HG03175 (cell line): ENCODE results near the gene NEGR1.
"Not testable (repeated sequence)": the region's sequence is repeated elsewhere in the genome, so short reads cannot be mapped to it uniquely, and the experiment has no call there.

Source experiments
- ATAC-seq: cut with Tn5 transposase; IDR thresholded peaks from one replicate; pipeline ENCODE4 v1.9.1; 2021; ENCODE audit warnings: mild to moderate bottlenecking, moderate library complexity; ENCODE audit not compliant: unreplicated experiment

NEGR1 gene

DNA sequence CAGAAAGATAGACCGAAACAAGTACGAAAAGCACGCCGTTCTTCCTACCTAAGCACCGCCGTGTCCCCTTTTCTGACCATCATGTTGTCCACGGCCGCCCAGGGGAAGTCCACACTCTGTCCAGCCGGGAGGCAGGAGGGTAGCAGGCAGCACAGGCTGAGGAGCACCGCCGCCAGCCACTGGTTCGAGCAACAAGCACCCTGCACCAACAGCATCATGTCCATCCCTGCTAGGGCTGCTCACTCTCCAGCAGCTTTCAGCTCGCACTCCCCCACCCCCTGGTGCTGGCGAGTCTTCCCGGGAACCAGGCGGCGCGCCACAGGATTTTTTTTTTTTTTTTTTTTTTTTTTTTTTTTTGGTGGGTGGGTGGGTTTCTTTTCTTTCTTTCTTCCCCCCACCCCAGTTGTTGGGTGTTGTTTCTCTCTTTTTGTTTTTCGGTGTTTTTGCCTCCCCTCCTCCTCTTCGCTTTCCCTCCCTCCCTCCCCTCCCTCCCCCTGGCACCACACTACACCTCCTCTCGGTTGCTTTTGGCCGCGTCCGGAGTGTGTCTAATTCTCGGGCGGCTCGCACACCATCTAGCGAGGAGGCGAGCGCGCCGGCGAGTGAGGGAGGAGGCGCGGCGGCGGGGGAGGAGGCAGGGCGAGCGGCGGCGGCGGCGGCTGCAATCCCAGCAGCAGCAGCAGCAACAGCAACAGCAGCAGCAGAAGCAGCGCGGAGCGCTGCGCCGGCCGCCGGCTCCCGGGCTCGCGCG lies at the start of gene NEGR1:
TSS of gene NEGR1 (minus strand) at position 269 of the 751 bp plus-strand sequence.
- ATAC-seq, result peak; percentile 82

DNA sequence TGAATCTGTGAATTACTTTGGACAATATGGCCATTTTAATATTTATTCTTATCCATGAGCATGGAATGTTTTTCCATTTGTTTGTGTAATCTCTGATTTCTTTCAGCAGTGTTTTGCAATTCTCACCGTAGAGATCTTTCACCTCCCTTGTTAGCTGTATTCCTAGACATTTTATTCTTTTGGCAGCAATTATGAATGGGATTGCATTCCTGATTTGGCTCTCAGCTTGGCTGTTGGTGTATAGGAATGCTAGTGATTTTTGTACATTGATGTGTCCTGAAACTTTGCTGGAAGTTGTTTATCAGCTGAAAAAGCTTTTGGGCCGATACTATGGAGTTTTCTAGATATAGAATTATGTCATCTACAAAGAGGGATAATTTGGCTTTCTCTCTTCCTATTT lies 44.2 kb upstream of the NEGR1 start:
- no peak for ATAC-seq

DNA sequence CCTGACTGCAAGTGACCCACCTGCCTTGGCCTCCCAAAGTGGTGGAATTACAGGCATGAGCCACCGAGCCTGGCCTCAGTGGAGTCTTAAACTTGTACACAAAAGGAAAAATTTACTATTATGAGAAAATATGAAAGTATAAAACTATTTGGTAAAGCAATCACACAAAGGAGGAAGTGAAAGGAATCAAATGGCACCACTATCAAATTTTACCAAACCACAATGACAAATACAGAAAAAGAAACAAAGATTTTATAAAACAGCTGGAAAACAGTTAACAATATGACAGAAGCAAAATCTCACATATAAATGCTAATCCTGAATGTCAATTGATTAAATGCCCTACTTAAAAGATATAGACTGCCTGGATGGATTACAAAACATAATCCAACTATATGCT lies 42.1 kb upstream of the NEGR1 start:
- no peak for ATAC-seq

DNA sequence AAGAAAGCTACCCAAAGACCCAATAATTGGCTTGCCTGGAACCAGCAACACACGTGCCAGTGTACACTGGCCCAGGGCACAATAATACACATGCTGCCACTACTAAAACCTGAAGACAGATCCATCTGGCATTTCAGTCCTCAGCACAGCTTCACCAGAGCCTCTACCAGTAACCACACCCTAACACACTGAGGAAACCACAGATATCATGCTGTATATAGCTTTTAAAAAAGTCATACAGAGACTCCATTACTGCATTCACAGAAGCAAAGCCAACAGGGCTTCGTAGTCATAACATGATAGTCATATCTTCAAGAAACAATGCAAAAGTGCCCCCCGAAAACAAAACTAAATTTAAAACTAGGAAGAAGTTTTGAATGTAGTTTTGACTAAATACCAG lies 40.6 kb upstream of the NEGR1 start:
- no peak for ATAC-seq

DNA sequence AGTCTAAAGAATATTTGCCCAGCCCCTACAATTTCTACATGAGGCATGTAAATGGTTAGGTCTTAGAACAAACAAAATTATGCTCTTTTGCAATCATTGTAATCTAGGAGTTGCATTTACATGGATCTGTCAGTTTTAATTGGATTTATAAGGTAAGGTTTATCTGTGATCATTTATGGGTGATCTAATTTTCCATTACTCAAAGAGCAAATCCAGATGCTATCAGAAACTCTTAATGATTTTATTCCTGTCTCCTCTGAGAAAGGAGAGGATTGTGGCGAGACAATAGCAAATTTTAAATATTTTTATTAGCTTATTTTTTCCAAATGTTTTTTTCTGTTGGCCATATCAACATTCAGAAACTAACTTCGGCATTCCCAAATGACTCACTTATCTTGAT lies 14.2 kb upstream of the NEGR1 start:
- no peak for ATAC-seq

DNA sequence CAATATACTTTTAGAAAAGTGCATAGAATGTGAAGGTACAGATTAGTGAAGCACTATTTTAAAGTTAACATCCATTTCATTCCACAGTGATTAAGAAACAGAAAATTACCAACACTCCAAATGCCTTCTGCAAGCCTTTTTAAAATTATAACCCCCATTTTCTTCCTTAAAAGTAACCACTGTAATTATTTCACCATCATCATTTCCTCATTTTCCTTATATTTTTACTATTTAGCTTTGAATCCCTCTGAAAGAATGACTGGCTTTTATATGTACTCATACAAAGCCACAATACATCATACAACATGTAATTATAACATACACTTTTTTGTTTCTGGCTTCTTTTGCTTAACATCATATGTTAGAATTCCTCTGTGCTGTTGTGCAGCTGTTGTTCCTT lies 6.5 kb upstream of the NEGR1 start:
- no peak for ATAC-seq

DNA sequence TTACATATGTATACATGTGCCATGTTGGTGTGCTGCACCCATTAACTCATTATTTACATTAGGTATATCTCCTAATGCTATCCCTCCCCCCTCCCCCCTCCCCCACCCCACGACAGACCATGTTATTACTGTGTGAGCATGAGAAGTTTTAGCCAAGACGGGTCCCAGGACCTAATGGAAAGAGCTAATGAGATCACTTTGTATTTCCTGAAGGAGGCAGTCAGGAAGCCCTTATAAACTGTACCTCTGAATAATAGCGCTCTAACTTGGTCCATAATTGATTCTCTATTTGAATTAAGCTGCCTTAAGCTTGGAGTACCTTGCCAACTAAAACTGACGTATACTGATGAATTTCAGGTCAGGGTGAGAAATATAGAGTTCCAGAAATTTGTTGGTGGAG lies 4.1 kb upstream of the NEGR1 start:
- ATAC-seq, result no peak

DNA sequence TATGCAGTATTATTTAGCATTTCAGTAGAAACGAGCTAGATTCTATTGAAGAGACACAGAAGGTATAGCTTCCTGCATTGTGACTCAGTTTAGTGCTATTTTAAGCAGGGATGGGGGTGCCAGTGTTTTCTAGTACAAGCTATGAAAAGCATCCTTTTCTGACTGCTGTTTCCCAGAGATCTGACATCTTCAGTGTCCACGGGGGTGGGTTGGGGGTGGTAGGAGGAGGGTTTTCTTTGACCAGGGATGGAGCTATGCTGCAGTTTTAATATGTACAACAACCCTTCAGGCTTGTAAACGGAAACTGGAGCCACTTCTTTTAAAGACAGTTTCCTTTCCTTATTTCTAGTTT lies 2.7 kb upstream of the NEGR1 start:
- ATAC-seq, result no peak

DNA sequence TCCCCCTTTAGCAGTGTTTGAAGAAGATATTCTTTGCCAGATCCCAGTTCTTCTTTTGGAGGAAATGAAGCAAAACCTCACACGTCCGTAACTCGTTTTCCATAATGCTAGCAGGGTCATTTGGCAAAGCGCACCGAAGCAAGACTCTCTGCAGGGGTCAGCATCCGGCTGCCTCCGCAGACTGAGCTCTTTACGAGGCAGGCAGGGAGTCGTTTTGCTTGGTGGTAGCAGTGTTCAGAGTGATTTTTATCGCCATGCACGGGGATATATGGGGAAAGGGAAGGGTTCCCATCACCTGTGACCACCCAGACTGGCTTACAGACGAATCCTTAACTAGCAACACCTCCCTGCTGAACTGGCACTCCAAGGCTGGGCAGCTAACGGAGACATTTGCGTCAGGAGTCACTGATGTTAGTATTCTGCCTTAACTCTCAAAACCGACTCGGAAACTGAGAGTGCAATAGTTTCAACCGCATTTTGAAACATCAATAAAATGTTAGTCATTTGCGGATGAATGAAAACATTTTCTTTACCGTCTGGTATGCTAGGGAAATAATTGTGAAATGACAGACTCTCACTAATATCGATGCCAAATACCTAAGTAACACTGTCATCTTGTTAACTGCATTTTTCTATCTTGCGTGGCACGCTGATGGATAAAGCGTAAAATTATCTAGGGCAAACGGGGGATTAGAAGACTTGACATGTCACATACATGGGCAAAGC lies 2.2 kb upstream of the NEGR1 start:
- ATAC-seq, result peak; percentile 52

DNA sequence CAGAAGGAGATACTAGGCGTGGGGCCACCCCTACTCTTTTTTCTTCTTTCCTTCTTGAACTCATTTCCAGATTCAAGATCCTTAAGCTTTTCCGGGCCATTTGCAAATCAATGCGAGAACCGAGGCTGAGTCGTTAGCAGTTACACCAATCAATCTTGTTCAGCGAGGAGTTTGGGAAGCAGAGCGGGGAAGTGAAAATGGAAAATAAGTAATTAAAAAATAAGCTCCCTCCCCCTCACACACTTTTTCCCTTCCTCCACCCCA lies 1.7 kb upstream of the NEGR1 start:
- ATAC-seq, result no peak

DNA sequence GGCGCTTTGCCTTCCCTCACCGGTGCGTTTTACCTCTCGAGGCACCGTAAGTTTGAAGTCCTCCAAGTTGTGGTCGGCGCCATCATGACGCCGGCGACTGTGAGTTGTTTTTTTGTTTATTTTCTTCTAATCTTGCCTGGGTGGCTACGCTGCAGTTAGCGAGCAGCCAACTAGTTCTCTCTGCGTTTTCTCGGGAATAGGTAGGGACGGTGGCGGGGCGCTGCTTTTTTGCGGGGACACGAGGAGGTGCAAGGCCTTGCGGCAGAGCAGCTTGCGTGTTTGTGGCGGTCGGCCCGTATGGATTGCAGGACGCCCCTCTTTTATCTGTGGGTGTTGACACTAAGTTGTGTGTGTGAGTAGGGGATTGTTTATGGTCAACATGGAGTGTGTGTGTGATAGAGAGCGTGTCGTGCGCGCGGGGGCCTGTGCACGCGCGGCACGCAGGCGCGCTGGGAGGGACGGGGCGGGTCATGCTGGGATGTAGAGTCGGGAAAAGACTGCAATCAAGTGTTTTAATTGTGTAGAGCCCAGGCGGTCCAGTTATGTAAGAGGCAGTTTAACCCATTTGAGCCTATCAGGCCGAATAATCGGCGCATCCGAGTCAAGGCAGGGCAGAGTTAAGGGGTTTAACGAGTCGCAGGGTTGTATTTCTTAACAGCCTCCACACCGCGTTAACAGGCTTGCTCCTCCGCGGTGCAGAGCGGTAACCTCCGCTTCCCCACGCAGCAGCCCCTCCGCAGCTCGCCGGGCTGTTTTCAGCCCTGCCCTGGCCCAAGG lies 1.2 kb upstream of the NEGR1 start:
- no peak for ATAC-seq

DNA sequence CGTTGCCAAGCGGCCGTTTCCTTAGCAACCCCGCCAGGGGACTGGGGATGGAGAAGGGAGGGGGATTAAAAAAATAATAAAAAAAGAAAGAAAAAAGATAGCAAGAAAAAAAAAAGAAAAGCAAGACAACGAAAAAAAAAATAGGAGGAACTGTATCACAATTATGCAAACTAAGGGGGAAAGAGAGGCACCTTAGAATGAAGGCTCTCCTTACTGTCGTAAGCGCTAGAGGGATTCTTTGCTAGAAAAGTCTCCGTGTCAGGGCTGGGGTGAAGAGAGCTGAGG lies 625 bp upstream of the NEGR1 start:
- ATAC-seq, result peak; percentile 17

DNA sequence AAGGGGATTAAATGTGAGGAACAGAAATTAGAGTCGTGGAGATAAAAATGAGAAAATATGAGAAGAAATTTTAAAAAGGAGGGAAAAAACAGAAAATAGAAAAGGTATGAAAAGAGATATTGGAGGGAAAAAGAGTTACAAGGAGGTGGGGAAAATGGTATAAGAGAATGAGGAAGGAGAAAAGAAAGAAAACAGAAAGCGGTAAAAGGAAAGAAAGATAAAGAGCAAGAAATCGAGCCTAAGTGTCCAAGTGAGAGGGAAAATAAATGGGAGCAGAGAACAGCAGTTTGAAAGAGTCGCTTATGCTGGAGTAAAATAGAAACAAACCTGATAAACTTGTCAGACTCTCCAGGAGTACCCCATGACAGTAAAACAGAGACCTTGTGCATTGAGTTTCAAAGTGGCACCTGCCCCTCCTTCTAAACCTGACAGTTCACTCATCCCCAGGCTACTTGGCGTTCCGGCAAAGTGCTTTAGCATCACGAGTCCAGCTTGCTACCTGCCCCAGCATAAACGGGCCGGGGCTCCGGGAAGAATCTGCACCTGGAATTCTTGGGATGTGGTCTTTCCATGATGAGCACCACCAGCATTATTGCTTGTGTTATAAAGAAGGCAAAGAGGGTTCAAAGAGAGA lies 585 bp downstream of the NEGR1 start:
- ATAC-seq, result no peak

DNA sequence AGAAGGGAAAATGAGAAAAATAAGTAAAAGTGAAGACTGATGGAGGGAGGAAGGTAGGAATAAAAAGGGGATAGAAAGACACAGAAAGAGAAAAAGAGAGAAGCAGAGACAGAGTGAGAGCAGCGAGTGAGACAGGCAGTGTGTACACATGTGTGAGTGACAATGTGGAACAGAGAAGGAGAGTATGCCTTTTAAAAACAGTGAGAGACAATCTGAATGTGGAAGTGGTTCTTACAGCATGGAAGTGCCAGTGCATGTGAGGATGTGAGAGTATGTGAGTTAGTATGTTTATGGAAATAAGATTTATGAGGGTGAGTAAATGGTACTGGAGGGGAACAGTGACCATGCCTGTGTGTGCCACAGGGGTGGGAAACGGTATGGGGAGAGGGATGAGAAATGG lies 1.2 kb downstream of the NEGR1 start:
- no peak for ATAC-seq

DNA sequence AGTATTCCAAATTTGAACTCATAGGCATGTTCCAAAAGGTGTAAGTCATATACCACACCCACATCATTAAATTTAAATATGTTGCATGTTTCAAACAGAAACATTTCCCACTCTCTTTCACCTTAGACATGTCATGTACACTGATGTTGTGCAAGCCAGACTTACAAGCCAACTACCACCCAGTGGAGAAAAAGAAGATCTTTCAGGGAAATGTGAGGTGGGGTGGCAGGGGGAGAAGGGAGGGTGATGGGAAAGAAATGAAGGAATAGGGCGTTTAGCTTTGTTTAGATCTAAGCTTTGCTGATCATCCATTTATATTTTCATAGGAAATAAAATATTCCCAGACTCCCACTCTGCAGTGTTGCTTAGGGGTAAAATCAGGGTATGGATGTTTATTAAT lies 1.6 kb downstream of the NEGR1 start:
- ATAC-seq, result no peak

DNA sequence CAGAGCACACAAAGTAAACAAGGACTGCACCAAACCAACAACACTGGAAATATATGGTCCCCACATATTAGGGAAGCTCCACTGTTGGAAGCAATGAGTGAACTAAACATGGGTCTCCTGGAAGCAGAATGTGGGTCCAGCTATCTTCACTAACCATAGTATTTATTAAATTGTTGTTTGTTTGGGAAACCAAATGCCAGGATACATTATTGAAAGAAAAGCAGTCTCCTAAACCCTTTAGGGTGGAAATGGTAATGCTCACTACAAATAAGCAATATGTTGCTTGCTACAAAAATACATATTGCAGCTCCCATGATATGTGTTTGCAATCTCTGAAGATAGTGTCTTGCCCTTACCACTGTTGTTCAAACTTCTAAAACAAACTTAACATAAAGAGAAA lies 2.2 kb downstream of the NEGR1 start:
- ATAC-seq, result no peak

DNA sequence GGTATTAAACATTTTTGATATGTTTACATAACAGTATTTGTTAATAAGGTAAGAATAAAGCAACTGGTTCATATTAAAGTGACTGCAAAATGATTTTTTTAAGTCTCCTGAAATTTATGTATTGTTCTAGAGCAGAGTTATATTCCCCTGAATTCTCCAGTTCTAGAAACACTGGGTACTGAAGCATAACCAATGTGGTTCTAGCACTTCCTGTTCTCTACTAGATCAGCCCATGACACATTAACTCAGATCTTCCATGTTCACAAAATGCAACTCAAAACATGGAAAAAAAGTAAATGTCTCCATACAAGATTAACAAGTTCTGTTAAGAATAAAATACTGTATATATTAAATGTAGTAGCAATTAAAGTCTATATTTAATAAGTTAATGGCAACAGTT lies 3.9 kb downstream of the NEGR1 start:
- ATAC-seq, result no peak

DNA sequence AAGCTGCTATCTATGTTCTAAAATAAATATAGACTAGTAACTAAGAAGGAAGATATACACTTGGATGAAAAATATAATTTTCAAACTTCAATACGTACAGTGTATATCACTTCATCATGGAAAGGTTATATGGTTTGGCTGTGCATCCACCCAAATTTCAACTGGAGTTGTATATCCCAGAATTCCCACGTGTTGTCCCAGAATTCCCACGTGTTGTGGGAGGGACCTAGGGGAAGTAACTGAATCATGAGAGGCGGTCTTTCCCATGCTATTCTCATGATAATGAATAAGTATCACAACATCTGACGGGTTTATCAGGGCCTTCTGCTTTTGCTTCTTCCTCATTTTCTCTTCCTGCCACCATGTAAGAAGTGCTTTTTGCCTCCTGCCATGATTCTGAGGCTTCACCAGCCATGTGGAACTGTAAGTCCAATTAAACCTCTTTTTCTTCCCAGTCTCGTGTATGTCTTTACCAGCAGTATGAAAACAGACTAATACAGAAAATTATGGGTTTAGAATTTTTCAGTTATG lies 10.7 kb downstream of the NEGR1 start:
- no peak for ATAC-seq

DNA sequence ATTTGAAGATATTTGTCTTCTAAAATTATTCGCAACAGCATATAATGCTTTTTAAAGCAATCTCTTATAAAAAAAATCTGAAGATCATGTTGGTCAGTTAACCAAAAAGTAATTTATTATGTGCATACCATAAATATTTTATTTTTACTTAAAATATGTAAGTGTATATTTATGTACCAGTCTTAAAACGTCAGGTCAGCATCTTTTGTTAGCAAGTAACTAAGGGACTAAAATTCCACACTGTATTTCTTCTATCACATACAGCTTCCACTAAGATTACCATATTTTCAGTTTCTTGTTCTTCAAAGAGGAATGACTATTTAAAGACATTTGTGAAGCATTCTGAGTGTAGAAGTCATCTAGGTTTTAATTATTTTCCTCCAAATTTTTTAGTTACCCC lies 19.6 kb downstream of the NEGR1 start:
- ATAC-seq, result no peak

DNA sequence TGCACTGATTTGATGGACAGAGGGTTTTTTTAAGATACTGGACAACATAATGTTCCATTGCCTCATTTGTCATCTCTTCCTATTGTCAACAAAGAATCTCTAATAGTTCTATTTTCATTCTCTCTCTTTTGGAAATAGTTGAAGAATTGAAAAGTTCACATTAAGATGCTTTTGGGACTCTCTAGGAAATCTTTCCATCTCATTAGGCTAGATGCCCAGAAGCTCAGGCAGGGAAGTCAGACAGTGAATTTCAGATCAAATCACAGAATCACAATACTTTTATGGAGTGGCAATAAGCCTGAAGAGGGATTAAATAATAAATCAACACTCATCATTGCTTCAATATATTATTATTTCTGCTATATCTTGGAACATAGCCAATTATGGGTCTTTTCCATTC lies 29.2 kb downstream of the NEGR1 start:
- no peak for ATAC-seq

DNA sequence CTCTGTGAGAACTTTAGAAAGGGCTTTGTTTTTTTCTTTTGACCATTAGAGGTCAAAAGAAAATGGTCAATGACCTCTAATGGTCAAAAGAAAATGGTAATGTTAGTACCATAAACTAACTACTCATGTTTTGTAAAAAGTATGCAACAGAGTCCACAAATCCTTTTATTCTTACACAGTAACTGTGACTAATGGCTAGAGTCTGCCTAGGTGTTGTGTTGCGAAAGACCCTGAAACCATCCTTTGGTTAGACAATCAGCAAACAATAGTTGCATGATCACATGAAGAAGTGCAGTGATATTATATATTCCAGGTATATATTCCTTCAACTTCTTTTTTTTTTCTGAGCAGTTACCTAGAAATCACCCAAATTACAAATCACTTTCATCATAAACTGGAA lies 40.9 kb downstream of the NEGR1 start:
- ATAC-seq, result no peak

DNA sequence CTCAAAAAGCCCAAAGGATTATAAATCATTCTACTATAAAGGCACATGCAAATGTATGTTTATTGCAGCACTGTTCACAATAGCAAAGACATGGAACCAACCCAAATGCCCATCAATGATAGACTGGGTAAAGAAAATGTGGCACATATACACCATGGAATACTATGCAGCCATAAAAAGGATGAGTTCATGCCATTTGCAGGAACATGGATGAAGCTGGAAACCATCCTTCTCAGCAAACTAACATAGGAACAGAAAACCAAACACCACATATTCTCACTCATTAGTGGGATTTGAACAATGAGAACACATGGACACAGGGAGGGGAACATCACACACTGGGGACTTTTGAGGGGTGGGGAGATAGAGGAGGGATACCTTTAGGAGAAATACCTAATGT lies 46.4 kb downstream of the NEGR1 start:
- not testable (repeated sequence) for ATAC-seq
